Astrocyte (in vitro differentiated cells and primary cell): ENCODE results near the gene LINC00632.

Experiments used
- EZH2 ChIP-seq: IDR thresholded peaks from 2 replicates; pipeline ENCODE4 v1.6.1; 2012; ENCODE audit warnings: mild to moderate bottlenecking, low read length, inconsistent platforms; ENCODE audit not compliant: insufficient read depth
- TF ChIP-seq, protein P1 (sequence below): IDR thresholded peaks from 2 replicates; pipeline ENCODE4 v1.5.1; 2011; ENCODE audit warnings: low read depth, mild to moderate bottlenecking, inconsistent platforms, low read length, moderate library complexity; ENCODE audit not compliant: insufficient read depth

DNA sequence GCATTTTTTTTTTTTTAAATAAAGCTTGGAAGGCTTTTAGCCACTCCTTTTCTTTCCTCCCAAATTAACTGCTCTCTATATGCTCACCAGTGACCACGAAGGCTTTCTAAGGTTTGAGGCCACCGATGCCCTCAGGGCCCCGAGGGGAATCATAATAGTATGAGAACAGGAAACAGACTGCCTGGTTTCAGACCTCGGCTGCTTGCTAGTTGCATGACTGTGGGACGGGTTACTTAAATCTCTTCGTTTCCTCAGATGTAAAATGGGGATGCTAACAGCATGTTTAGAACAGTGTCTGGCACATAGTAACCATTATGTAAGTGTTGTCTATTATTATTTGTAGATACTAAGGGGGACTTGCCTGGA lies 3.6 kb downstream of the LINC00632 start:
- no peak for TF ChIP-seq EZH2
- TF ChIP-seq, protein P1, sequence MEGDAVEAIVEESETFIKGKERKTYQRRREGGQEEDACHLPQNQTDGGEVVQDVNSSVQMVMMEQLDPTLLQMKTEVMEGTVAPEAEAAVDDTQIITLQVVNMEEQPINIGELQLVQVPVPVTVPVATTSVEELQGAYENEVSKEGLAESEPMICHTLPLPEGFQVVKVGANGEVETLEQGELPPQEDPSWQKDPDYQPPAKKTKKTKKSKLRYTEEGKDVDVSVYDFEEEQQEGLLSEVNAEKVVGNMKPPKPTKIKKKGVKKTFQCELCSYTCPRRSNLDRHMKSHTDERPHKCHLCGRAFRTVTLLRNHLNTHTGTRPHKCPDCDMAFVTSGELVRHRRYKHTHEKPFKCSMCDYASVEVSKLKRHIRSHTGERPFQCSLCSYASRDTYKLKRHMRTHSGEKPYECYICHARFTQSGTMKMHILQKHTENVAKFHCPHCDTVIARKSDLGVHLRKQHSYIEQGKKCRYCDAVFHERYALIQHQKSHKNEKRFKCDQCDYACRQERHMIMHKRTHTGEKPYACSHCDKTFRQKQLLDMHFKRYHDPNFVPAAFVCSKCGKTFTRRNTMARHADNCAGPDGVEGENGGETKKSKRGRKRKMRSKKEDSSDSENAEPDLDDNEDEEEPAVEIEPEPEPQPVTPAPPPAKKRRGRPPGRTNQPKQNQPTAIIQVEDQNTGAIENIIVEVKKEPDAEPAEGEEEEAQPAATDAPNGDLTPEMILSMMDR, result no peak
